AG09309 (cell line): ENCODE data around the gene CELF2.

Experiments used
- DNase-seq: peaks from one replicate; pipeline ENCODE4 v3.0.0-alpha.2; 2010; ENCODE audit warnings: low read depth
- H3K4me3 ChIP-seq: 2 replicates; pipeline ENCODE4 v1.5.1; 2011; ENCODE audit warnings: mild to moderate bottlenecking, low read depth, low read length, moderate library complexity; ENCODE audit not compliant: control insufficient read depth
- CTCF ChIP-seq: IDR thresholded peaks from 2 replicates; pipeline ENCODE4 v1.5.1; 2011; ENCODE audit warnings: mild to moderate bottlenecking, low read depth, low read length, inconsistent platforms; ENCODE audit not compliant: insufficient read depth, control insufficient read depth; ENCODE audit errors: missing control alignments

The CELF2 gene

GRCh38 chr10:11066520-11066919 lies 48.8 kb downstream of the CELF2 start:
- no peak overlapping the region for H3K4me3 ChIP-seq
- no peak for TF ChIP-seq CTCF
- no peak for DNase-seq

DNA sequence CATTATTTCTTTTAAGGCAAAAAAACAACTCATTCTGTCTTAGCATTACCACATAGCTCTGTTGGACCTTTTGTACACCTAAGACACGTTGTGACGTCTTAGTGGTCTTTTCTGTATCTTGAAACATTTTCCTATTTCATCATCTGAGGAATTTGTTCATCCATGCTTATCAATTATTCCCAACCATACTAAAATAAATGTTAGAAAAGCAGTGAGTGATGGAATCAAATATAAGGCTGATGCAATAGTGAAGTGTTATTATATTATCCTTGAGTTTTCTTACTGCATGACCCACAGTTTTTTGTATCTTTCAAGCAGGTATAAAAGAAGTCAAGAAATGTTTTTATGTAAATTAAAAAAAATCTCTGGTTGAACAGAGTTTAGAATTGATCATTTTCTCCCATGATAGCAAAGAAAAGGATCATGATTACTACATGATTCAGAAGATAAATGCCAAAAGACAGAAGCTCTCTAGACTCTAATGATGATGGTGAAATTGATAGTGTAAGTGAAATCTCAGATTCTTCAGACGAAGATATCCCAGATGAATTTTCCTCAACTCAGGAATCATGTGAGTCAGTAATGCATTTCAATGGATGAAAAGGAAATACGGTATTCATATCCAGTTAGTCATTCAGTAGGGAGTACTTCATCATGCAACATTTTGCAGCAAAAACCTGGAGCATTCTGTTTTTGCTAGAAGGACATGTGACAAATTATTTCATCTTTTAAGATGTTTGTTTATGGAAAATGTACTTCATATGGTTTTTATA lies 51.4 kb downstream of the CELF2 start:
- H3K4me3 ChIP-seq, result no peak overlapping the region
- no peak for TF ChIP-seq CTCF
- no peak for DNase-seq

GRCh38 chr10:11073410-11073809 lies 55.7 kb downstream of the CELF2 start:
- no peak for DNase-seq
- no peak for TF ChIP-seq CTCF
- no peak overlapping the region for H3K4me3 ChIP-seq

DNA sequence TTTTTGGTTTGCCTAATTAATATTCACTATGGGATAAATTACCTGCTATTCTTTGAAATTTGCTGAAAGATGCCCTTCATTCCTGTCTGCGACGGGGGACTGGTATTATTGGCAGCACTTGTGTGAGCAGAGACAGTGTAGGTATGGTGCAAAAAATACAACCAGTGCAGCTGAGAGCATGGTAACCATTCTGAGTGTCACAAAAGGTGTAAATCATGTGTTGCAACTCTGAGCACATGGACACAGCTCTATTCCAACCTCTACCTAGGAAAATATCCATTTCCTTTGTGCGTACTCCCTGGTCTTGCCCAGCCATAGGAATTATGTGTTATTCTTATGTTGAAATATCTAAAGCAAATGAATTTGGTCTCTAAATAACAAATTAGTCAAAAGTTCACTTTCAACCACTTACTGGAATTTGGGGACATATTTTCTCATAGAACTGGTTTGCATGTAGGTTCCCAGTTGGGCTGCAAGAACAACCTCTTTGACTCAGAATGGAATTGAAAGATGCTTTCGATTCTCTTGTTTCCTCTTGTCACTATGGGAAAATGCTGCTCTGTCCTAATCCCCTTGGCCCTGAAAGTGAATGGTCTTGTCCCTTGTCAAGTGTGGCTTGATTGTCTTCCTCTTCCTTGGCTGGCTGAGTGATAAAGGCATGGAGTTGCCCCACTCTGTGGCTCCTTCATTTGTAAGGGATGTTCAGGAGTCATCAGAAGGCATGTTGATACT lies 57.0 kb downstream of the CELF2 start:
- H3K4me3 ChIP-seq, result no peak overlapping the region
- DNase-seq, result no peak
- TF ChIP-seq CTCF, result no peak

- no peak for DNase-seq
- TF ChIP-seq CTCF, result no peak
- H3K4me3 ChIP-seq, result no peak overlapping the region
Observed at GRCh38 chr10:11076221-11076620, 58.5 kb downstream of the CELF2 start.

DNA sequence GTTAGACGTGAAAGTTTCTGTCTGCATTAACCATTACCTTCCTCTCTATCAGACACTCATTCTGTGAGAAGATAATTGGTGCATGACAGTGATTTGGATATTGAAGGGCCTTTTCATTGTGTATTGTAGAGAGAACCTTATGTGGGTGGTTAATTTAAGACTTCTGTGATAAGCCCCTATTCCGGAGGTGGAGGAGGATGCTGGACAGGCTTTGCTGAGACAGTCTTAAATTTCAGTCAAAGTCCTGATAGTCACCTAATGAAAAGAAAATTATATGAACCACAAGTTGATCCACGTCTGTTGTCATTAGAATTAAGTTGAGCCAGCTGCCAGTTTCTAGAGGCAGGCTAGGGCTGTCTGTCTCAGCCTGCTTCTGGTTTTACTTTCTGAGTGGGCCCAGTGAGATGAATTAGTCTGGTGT lies 62.9 kb downstream of the CELF2 start:
- no peak for DNase-seq
- H3K4me3 ChIP-seq, result no peak overlapping the region
- TF ChIP-seq CTCF, result no peak

DNA sequence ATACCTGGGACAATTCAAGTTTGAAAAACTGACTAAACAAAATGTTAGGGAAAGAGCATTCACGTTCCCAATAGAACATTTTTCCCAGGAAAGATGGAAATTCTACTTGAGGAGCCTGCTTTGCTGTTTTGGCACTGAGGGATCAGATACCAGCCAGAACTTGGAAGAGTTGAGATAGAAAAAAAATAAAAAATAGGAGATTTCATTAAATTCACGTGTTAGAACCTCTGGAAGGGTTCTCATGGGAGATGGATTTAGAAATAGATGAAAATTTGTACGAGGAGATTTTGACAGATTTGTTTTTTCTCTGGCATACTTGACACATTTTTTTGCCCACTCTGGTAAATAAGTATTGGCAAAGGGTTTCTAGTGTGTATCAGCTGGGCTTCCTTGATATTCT lies 63.7 kb downstream of the CELF2 start:
- DNase-seq, result no peak
- H3K4me3 ChIP-seq, result no peak overlapping the region
- TF ChIP-seq CTCF, result no peak
